ENCODE results near the gene STT3B.
A peak's percentile ranks its signal among the peaks of the same experiment; 100 is the strongest.
"Not testable (repeated sequence)": the region's sequence is repeated elsewhere in the genome, so short reads cannot be mapped to it uniquely, and the experiment has no call there.

The STT3B gene
- long read RNA-seq, donor 1, full-length matches to known transcripts, result 21 of 27 reads
- long read RNA-seq, donor 1, partial matches to known transcripts, result 6 of 27 reads
- long read RNA-seq, donor 1, other reads (novel, unspliced or antisense), result 0 of 27 reads
- long read RNA-seq, donor 2, full-length matches to known transcripts, result 13 of 13 reads
- long read RNA-seq, donor 2, partial matches to known transcripts, result 0 of 13 reads
- long read RNA-seq, donor 2, other reads (novel, unspliced or antisense), result 0 of 13 reads
- long read RNA-seq, donor 3, full-length matches to known transcripts, result 10 of 10 reads
- long read RNA-seq, donor 3, partial matches to known transcripts, result 0 of 10 reads
- long read RNA-seq, donor 3, other reads (novel, unspliced or antisense), result 0 of 10 reads
- long read RNA-seq, donor 4, full-length matches to known transcripts, result 13 of 18 reads
- long read RNA-seq, donor 4, partial matches to known transcripts, result 5 of 18 reads
- long read RNA-seq, donor 4, other reads (novel, unspliced or antisense), result 0 of 18 reads
- long read RNA-seq, donor 5, full-length matches to known transcripts, result 15 of 27 reads
- long read RNA-seq, donor 5, partial matches to known transcripts, result 12 of 27 reads
- long read RNA-seq, donor 5, other reads (novel, unspliced or antisense), result 0 of 27 reads
- long read RNA-seq, donor 6, full-length matches to known transcripts, result 17 of 23 reads
- long read RNA-seq, donor 6, partial matches to known transcripts, result 6 of 23 reads
- long read RNA-seq, donor 6, other reads (novel, unspliced or antisense), result 0 of 23 reads
- long read RNA-seq, donor 7, full-length matches to known transcripts, result 23 of 40 reads
- long read RNA-seq, donor 7, partial matches to known transcripts, result 17 of 40 reads
- long read RNA-seq, donor 7, other reads (novel, unspliced or antisense), result 0 of 40 reads
- long read RNA-seq, donor 8, full-length matches to known transcripts, result 21 of 26 reads
- long read RNA-seq, donor 8, partial matches to known transcripts, result 5 of 26 reads
- long read RNA-seq, donor 8, other reads (novel, unspliced or antisense), result 0 of 26 reads

DNA sequence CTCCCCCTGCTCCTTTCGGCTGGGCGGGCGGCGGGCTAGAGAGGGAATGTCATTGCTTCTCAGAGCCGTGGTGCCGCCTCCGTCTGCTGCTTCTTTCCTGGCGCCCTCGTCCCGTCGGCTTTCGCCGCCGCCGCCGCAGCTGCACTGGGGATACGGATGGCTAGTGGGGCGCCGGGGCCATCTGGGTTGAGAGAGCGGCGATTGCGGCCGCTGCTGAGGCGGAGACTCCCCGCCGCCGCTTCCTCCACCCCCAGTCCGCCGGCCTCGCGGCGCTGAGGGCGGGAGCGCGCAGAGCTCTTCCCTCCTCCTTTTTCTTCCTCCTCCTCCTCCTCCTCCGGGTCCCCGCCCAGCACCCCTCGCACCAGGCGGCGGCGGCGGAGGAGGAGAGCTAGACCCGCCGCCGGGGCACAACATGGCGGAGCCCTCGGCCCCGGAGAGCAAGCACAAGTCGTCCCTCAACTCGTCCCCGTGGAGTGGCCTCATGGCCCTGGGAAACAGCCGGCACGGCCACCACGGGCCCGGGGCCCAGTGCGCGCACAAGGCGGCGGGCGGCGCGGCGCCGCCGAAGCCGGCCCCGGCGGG lies at the start of gene STT3B:
Gene STT3B, plus strand, starts transcription at position 339 of the 582 bp plus-strand sequence. Its CDS starts 74 bp downstream, at position 413.
- DNase-seq, result peak; percentile 99

DNA sequence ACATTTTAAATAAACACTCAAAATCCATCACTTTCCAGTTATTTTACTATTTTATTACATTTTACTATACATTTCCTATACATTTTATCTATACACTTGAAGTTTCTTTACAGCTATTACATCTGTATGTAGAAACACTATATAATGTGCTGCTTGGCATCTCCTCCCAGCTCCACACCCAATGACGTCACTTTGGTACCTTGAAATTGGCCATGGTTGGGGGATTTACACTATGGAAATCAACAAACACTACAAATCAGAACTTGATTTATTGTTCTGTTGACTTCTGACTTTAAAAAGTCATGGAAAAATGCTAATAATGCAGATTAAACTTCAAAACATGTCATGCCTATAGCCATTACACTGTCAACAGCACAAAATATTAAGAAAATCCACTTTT lies 48.9 kb upstream of the STT3B start:
- no peak for DNase-seq

DNA sequence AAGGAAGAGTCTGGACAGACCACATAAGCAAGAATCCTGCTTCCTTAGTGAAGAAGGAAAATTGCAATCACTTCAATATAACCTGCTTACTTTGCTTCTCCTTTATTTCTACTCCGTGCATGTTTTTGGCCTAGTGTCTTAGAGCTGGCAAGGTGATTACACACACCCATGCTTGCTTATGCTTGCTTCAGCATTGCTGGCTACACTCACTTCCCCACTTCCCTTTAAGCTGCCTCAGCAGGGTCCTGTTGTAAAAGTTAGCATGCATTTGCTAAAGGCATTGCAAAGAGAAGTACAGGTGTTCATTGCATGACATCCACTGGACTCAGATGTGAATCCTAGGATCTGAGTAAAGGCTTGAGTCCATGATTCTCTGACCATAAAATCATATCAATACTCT lies 47.5 kb upstream of the STT3B start:
- DNase-seq, result no peak

- no peak for DNase-seq
These were observed 45.7 kb upstream of the STT3B start for GRCh38 chr3:31486865-31487533.

GRCh38 chr3:31488475-31489017 lies 44.2 kb upstream of the STT3B start:
- DNase-seq, result no peak

DNA sequence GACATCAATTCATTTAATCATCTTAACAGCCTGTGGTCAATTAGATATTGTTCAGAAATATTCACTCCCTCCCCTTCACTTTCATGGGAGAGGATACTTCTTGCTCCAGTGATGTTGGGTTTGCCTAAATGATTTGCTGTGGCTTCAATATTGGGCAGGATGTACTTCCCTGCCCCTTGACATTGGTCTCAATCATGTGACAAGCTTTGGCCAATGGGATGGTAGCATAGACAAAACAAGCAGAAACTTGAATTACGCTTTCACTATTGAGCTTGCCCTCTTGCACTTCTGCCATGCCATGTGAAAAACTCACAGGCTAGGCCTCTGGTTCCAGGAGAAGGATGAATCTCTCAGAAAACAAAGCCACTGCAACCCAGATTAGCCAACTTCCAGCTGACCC lies 42.2 kb upstream of the STT3B start:
- DNase-seq, result no peak

- DNase-seq, result no peak
These were observed 41.1 kb upstream of the STT3B start for GRCh38 chr3:31491660-31492059.

GRCh38 chr3:31493149-31493548 lies 39.6 kb upstream of the STT3B start:
- no peak for DNase-seq

DNA sequence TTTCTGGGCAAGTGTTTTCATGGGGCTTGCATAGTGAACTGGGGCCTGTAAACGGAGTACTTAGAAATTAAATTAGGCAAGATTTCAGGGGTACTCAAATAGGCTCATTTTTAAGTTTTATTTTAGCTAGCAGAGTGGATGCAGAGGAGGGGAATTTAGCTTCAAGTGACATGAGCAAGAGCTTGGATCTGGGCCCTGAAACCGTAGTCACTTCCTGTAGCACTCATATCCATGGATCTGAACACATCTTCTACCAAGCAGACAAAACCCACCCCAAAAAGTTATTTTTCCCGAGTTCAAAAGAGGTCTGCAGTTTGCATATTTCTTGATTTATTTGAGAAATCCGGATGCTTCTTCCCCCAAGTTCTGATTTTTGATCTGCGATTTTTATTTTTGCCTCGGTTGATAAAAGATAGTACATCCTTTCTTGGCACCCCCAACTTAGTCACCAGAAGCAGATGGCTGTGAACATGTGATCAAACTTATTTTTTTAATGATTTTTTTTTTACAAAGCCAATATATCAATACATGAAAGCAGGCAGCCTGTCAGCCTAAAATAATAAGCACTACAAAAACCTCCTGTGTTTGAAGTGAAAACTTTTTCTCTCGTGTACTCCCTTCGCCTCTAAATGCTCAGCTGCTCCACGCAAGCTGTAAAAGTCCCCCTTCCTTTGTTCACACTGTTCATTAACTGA lies 36.6 kb upstream of the STT3B start:
- DNase-seq, result no peak

DNA sequence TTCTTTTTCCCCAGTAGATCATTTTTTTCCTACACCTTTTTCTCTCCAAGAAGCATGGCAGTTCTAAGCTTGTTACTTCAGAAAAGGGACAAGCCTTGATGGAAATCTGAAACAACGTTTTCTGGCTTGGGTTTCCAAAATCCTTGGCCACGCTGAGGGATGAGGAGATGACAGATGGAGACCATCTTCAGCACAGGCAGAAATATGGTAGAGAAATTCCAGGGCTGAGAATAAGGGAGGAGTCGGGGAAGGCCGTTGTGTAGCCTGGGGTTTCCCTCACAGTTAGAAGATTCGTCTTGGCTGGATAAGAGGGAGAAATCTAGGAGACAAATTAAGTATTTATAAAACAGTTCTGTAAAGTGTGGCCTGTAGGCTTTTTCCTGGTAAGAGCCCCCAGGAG lies 33.9 kb upstream of the STT3B start:
- no peak for DNase-seq

- DNase-seq, result no peak
These were observed 33.4 kb upstream of the STT3B start for GRCh38 chr3:31499281-31499680.

- no peak for DNase-seq
These were observed 29.9 kb upstream of the STT3B start for GRCh38 chr3:31502803-31503221.

- no peak for DNase-seq
These were observed 29.3 kb upstream of the STT3B start for GRCh38 chr3:31503456-31503855.

DNA sequence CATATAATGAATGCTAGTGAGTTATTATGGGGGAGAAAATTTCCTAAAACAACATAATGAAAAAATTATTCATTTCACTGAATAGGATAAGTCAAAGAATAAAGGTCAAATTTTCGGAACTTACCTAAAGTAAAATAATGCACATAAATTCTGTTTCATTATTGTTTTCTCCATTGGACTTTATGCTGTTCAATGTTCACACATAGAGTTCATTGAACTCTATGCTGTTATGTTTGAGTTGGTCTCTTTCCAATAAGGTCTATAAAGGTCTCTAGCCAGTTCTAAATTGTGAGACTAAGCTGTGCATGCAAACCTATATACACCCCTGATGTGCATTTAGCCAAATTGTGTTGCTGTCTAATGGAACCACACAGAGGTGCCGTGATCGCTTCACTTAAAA lies 28.5 kb upstream of the STT3B start:
- no peak for DNase-seq

DNA sequence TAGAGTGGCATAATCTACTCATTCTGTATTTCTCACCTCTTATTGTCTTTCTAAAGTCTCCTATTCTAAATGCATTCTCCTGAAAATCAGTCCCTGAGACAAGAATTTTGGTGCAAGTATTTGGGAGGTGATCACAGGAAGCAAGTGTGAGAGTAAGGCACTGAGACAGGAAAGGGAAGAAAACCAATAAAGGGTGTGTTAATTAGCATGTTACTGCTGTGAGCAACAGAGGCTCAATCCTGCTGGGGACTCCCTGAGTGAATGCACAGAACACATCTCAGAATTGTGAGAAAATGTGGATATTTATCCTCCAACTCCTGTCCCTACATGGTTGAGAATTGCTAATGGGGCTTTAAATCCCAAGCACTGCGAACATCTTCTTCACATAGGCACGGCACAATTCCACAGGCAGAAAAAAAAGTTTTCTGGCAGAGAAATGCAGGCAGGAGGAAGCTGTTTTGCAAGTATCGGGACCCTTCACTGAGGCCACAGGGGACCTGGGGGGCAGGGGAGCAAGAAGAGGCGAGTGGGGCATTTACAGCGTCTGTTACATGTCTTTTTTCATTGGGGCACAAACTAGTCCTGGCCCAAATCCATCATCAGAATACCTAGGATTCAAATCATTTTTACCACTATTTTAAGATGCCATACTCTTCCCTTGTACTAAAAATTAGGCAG lies 27.2 kb upstream of the STT3B start:
- no peak for DNase-seq

DNA sequence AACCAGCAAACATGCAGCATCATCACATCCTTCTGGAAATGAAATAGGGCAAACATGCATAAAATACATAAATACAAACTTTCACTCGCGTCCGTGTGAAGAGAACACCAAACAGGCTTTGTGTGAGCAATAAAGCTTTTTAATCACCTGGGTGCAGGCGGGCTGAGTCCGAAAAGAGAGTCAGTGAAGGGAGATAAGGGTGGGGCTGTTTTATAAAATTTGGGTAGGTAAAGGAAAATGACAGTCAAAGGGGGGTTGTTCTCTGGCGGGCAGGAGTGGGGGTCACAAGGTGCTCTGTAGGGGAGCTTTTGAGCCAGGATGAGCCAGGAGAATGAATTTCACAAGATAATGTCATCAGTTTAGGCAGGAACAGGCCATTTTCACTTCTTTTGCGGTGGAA lies 26.2 kb upstream of the STT3B start:
- not testable (repeated sequence) for DNase-seq

DNA sequence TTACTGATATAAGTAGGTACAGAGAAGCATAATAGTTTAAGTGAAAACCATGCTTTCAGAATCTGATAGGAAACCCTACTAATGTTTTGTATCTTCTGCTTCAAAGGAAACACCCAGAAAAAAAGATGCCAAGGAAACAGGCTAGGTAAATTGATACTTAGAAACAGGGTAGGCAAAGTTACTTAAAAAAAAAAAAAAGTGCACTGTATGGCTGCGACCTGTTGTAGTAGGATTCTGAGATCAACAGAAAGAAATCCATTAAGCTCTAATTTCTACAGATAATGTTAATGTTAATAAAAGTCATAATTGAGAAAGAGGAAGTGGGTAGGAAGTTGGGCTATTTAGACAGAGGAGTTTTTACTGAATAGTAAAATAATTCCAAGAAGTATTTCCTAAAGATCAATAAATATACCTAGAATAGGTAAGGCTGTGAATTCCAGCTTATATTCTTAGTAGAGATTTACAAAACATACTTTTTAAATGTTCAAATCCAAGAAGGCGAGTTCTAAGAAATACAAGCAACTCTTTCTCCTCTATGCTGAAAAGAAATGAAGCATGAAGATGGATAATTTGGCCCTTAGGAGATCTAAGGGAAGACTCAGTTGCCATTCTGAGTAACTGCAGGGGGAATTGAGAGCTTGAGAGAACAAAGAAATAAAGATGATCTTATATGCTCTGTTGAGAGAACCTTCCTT lies 24.1 kb upstream of the STT3B start:
- DNase-seq, result no peak

- DNase-seq, result no peak
These were observed 23.5 kb upstream of the STT3B start for GRCh38 chr3:31509147-31509728.

DNA sequence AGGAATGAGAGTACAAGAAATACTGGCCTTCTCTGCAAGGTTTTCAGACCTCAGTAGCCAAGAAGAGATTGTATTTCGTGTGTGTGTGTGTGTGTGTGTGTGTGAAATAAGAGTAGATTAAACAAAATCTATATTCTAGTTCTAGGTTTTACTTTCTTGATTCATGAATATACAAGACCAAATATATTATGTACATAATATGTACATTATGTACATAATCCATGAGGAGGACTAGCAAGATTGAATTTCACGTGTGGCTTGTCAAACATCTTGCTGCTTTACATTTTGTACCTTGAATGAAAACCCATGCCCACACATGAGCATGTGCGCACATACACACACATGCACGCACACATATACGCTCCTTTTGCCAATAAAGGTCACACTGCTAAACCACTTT lies 18.2 kb upstream of the STT3B start:
- no peak for DNase-seq
